Pancreas (tissue), 10 donors: ENCODE data around the gene DBR1. TPM values are rescaled to one million over a fixed set of nuclear protein-coding genes. Genes with fewer than 3 reads are reported as not detected.

Experiments used
- ATAC-seq, 4 donors: fragments of 200-7000 bp; cut with Tn5 transposase; one replicate each; pipeline versions ENCODE4 v1.8.0 to v1.9.1; 2020; ENCODE audit warnings: mild to moderate bottlenecking in 4 of 4, moderate library complexity in 4 of 4
- DNase-seq, 6 donors: peaks; one replicate each; pipeline ENCODE4 v3.0.0-alpha.2; 2020
- FAIRE-seq: peaks from 2 replicates; lab custom pipeline; 2012; peaks lifted over from hg19 to GRCh38; lab: Jason Lieb, UNC
- H3K27ac ChIP-seq, 4 donors: fragments of 200-600 bp; sonication (generic); 1 replicate in 3 of 4; 2 replicates in 1 of 4; pipeline versions ENCODE4 v1.5.0 to v1.8.0; 2020
- H3K27me3 ChIP-seq, 4 donors: fragments of 200-600 bp; one replicate each; pipeline ENCODE4 v1.8.0; 2021
- H3K36me3 ChIP-seq, 3 donors: fragments of 200-600 bp; sonication (generic) in 1 of 3; one replicate each; pipeline versions ENCODE4 v1.5.0 to v1.8.0; 2020 to 2021
- H3K4me1 ChIP-seq, 3 donors: fragments of 200-600 bp; one replicate each; pipeline ENCODE4 v1.8.0; 2021
- H3K4me3 ChIP-seq, 4 donors: fragments of 200-600 bp; sonication (generic) in 2 of 4; one replicate each; pipeline versions ENCODE4 v1.5.0 to v1.8.0; 2020 to 2021
- H3K9me3 ChIP-seq, 4 donors: fragments of 200-600 bp; one replicate each; pipeline ENCODE4 v1.8.0; 2021
- CTCF ChIP-seq, 4 donors: fragments of 200-600 bp; sonication (generic) in 3 of 4; IDR thresholded peaks; one replicate each; pipeline versions ENCODE4 v1.5.0 to v1.8.0; 2021; ENCODE audit warnings: antibody characterized with exemption in 4 of 4
- WGBS, 2 donors: extraction: QIAGEN DNeasy Blood & Tissue Kit; methylation state at CpG; one replicate each; pipeline ENCODE4 v1.1.7; 2013; 5-methylcytosine and 5-hydroxymethylcytosine counted together
- intact Hi-C, 3 donors: fragments of 100-400 bp; cut with DNase I; formaldehyde crosslinking; loops; one replicate each; pipeline versions ENCODE4 v1.11.1 to v1.14.2; 2022
- polyA plus RNA-seq, 2 donors: library from polyadenylated mRNA; stranded (reverse); fragments of 200-250 nt; gene quantifications; one replicate each; pipeline ENCODE4 v1.2.3, GENCODE V29; 2013
- total RNA-seq, 6 donors: library from RNA; stranded (reverse); fragmentation: NEBNext Ultra II Directional in 4 of 6; extraction: Animal tissue kit (Norgen Biotek cat#: 25700) in 4 of 6; gene quantifications; one replicate each; pipeline versions ENCODE4 v1.2.1 to v1.2.4, GENCODE V29; 2021 to 2023
- donor health status: healthy with polysubstance abuse.
- donor health status: DM: no; HTN: no; CAD: no; lungs with moderate emphysema.
- donor health status: DM: no; HTN: no; CAD: no.
- donor health status: control.
- donor health status: control.
- donor health status: Bipolar disorder and iron deficiency.
- donor health status: DM: yes; HTN: yes; CAD: no.
- donor health status: DM: no; HTN: no; CAD: no.
- donor health status: DM: no; HTN: no; CAD: no.
- donor health status: DM: yes; HTN: yes; CAD: no.

DBR1 gene
- total and polyA plus RNA-seq, 8 donors, result 3.5 to 12.2 (median 6.3) TPM

DNA sequence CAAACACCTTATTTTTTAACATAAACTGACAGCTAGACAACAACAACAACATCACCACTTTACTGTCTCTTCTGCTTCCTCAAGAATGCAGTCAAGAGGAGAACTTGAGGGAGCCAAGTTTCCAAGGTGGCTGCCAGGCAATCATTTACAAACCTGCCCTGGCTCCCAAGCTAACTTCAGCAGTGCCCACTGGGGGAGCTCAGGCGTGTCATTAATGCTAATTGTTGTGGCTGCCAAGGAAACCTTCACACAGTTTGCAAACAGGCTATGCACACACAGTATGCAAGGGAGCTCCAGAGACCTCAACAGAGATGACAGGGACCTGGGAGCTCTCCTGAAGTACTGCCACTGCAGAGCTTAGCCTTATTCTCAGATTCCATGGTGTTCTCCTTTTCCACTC is 61.4 kb downstream of the DBR1 start:
- Histone ChIP-seq H3K4me3 (no peak overlapping the region), H3K9me3 (no peaks in the 10 kb centered on the region), H3K27me3 (no peaks in the 10 kb centered on the region), H3K27ac (peak overlapping the region; percentile 82 to 93 (median 90)), H3K36me3 (no peaks in the 10 kb centered on the region), H3K4me1 (peaks cover 0 to 3% (median 0%) of the 10 kb centered on the region in 3 donors)
- 24 to 33% methylated on average over 1 of the region's 1 CpG for WGBS, 2 donors
- DNase-seq, result peak in 3 of 6 donors; percentile 25 to 44 (median 33)
- no peak for TF ChIP-seq CTCF (IDR thresholded peaks at IDR 0.05)
- no peak for FAIRE-seq
- ATAC-seq, result peak; percentile 14 to 44 (median 40)
- intact Hi-C loops, result no loop called here

DNA sequence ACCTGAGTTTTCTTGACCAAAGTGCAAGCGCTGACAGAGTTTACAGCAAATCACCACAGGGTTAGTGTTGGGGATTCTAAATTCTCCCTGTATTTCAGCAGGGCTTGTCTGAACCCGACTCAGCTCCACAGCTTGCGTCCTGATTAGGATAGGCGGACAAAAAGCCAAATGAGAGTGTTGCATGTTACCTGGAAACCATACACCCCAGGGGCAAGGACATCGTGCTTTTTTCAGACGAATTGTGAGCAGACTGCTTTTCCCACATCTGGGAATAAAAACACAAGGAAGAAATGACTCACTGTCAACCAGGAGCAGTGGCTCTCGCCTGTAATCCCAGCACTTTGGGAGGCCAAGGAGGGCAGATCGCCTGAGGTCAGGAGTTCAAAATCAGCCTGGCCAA is 62.4 kb downstream of the DBR1 start:
- peaks cover 0 to 3% (median 0%) of the 10 kb centered on the region in 3 donors for H3K4me1 ChIP-seq
- DNase-seq (no peak), ATAC-seq (no peak), FAIRE-seq (no peak)
- H3K4me3 ChIP-seq, result no peak overlapping the region
- H3K27me3 ChIP-seq, result no peaks in the 10 kb centered on the region
- H3K27ac ChIP-seq, result peak overlapping the region in 1 of 4 donors; percentile 35
- no peak for TF ChIP-seq CTCF (IDR thresholded peaks at IDR 0.05)
- WGBS, 2 donors, result 72 to 74% methylated on average over 8 of the region's 8 CpGs
- no peaks in the 10 kb centered on the region for H3K36me3 ChIP-seq
- no peaks in the 10 kb centered on the region for H3K9me3 ChIP-seq
- intact Hi-C loops, result no loop called here

Other genes with a start within 250 kb of the DBR1 start
- gene CLDN18, start 164.8 kb downstream of the DBR1 start, total RNA-seq, result 1 to 10 TPM in 2 of 6 donors, under 1 TPM in 1, not detected in 3; 0.04 to 8.1 (median 4.0) TPM
- under 1 TPM in 1 of 2 donors, not detected in 1; 0.05 TPM for gene CLDN18, start 164.8 kb downstream of the DBR1 start, polyA plus RNA-seq
- 10 to 100 TPM in 2 of 6 donors, 1 to 10 TPM in 4; 6.3 to 11.4 (median 8.7) TPM for gene DZIP1L, start 59.3 kb downstream of the DBR1 start, total RNA-seq
- 10 to 100 TPM; 19.3 to 21.7 TPM for gene DZIP1L, start 59.3 kb downstream of the DBR1 start, polyA plus RNA-seq
- gene A4GNT, start 42.5 kb downstream of the DBR1 start, total RNA-seq, result 1 to 10 TPM in 4 of 6 donors, under 1 TPM in 2; 0.47 to 2.0 (median 1.1) TPM
- 1 to 10 TPM in 1 of 2 donors, under 1 TPM in 1; 0.34 to 1.2 TPM for gene A4GNT, start 42.5 kb downstream of the DBR1 start, polyA plus RNA-seq
- gene ARMC8, start 12.4 kb upstream of the DBR1 start, total RNA-seq, result 10 to 100 TPM; 15.4 to 21.1 (median 18.6) TPM
- gene ARMC8, start 12.4 kb upstream of the DBR1 start, polyA plus RNA-seq, result 10 to 100 TPM in 1 of 2 donors, 1 to 10 TPM in 1; 7.6 to 14.4 TPM
- gene NME9, start 154.9 kb upstream of the DBR1 start, total RNA-seq, result 1 to 10 TPM in 1 of 6 donors, under 1 TPM in 5; 0.47 to 1.8 (median 0.77) TPM
- gene NME9, start 154.9 kb upstream of the DBR1 start, polyA plus RNA-seq, result 1 to 10 TPM in 1 of 2 donors, under 1 TPM in 1; 0.91 to 3.5 TPM
- 10 to 100 TPM in 1 of 6 donors, 1 to 10 TPM in 5; 2.3 to 12.6 (median 5.6) TPM for gene MRAS, start 173.7 kb upstream of the DBR1 start, total RNA-seq
- 1 to 10 TPM; 2.8 to 5.3 TPM for gene MRAS, start 173.7 kb upstream of the DBR1 start, polyA plus RNA-seq